H1 (cell line): ENCODE results near the gene UQCC3. TPM values are rescaled to one million over a fixed set of nuclear protein-coding genes. Genes with fewer than 3 reads are reported as not detected.

Experiments
- CTCF ChIA-PET: fragments of 300-600 bp; sonication (Branson Sonifier 250); formaldehyde crosslinking; loops from one replicate; lab custom pipeline; 2021; ENCODE audit not compliant: partially characterized antibody; lab: Charles Lee
- POLR2A ChIA-PET: fragments of 300-600 bp; sonication (Branson Sonifier 250); formaldehyde crosslinking; loops from one replicate; lab custom pipeline; 2021; ENCODE audit warnings: inconsistent platforms; ENCODE audit not compliant: partially characterized antibody; lab: Charles Lee
- DNase-seq, 2 experiments: peaks; one replicate each; pipeline versions ENCODE4 v3.0.0 to v3.0.0-alpha.2; 2010 to 2022; ENCODE audit warnings: low spot score in 2 of 2, low read depth in 1 of 2, mixed read lengths in 1 of 2
- FAIRE-seq: peaks from 2 replicates; lab custom pipeline; 2011; peaks lifted over from hg19 to GRCh38; lab: Jason Lieb, UNC
- H2AFZ ChIP-seq: 2 replicates; pipeline ENCODE4 v1.8.1; 2012; ENCODE audit warnings: low read length, inconsistent platforms
- H2AK5ac ChIP-seq: 2 replicates; pipeline ENCODE4 v1.6.1; 2013; ENCODE audit warnings: low read depth, low read length
- H2BK120ac ChIP-seq: replicated peaks from 2 replicates; pipeline ENCODE3; 2013; ENCODE audit warnings: low read depth, low read length, inconsistent platforms
- H2BK12ac ChIP-seq: 2 replicates; pipeline ENCODE4 v1.6.1; 2013; ENCODE audit warnings: low read depth, low read length
- H2BK15ac ChIP-seq: 2 replicates; pipeline ENCODE4 v1.6.1; 2013; ENCODE audit warnings: low read length
- H2BK20ac ChIP-seq: 2 replicates; pipeline ENCODE4 v1.6.1; 2013; ENCODE audit warnings: low read length
- H2BK5ac ChIP-seq: 2 replicates; pipeline ENCODE4 v1.6.1; 2013; ENCODE audit warnings: low read depth, low read length
- H3K14ac ChIP-seq: 2 replicates; pipeline ENCODE4 v1.6.1; 2013; ENCODE audit warnings: inconsistent platforms; ENCODE audit not compliant: insufficient read length
- H3K18ac ChIP-seq: 2 replicates; pipeline ENCODE4 v1.6.1; 2013; ENCODE audit warnings: low read length; ENCODE audit errors: extremely low read depth
- H3K23ac ChIP-seq: 2 replicates; pipeline ENCODE4 v1.6.1; 2013; ENCODE audit warnings: inconsistent platforms; ENCODE audit not compliant: insufficient read length
- H3K23me2 ChIP-seq: 2 replicates; pipeline ENCODE4 v1.6.1; 2013; ENCODE audit warnings: low read depth, low read length
- H3K27ac ChIP-seq: 2 replicates; pipeline ENCODE4 v1.6.1; 2011; ENCODE audit warnings: low read depth, low read length, inconsistent platforms
- H3K27me3 ChIP-seq, 4 experiments: replicated peaks in 1 of 4; 1 replicate in 1 of 4; 2 replicates in 3 of 4; pipeline versions ENCODE4 v1.6.1 to v1.8.1; 2011 to 2013; ENCODE audit warnings: low read length in 3 of 4, mild to moderate bottlenecking in 3 of 4, inconsistent platforms in 2 of 4, mixed read lengths in 2 of 4, moderate library complexity in 1 of 4; ENCODE audit not compliant: control insufficient read depth in 3 of 4, insufficient read depth in 3 of 4; ENCODE audit errors: extremely low read depth in 1 of 4
- H3K36me3 ChIP-seq, 4 experiments: 2 replicates each; pipeline versions ENCODE4 v1.6.1 to v1.8.1; 2011 to 2013; ENCODE audit warnings: mild to moderate bottlenecking in 4 of 4, low read length in 3 of 4, moderate library complexity in 2 of 4, control low read depth in 1 of 4, inconsistent platforms in 1 of 4; ENCODE audit not compliant: insufficient read depth in 4 of 4, control insufficient read depth in 2 of 4
- H3K4ac ChIP-seq: replicated peaks from 2 replicates; pipeline ENCODE3; 2013; ENCODE audit warnings: low read length, low read depth, mixed read lengths, inconsistent platforms; ENCODE audit not compliant: insufficient read length
- H3K4me1 ChIP-seq, 4 experiments: replicated peaks in 1 of 4; 1 replicate in 1 of 4; 2 replicates in 3 of 4; pipeline versions ENCODE4 v1.6.1 to v1.8.1; 2011 to 2013; ENCODE audit warnings: low read length in 3 of 4, inconsistent platforms in 2 of 4, mixed read lengths in 1 of 4; ENCODE audit not compliant: insufficient read depth in 4 of 4, control insufficient read depth in 3 of 4
- H3K4me2 ChIP-seq, 2 experiments: 2 replicates each; pipeline versions ENCODE4 v1.6.1 to v1.8.1; 2011 to 2013; ENCODE audit warnings: low read depth in 2 of 2, low read length in 2 of 2, control low read depth in 1 of 2, inconsistent platforms in 1 of 2, mild to moderate bottlenecking in 1 of 2; ENCODE audit not compliant: insufficient read depth in 1 of 2
- H3K4me3 ChIP-seq, 4 experiments: fragments of 200-600, 300-600 bp in 1 of 4; sonication (generic), shearing (Covaris generic), sonication (Bioruptor Twin) in 1 of 4; 2 replicates each; pipeline versions ENCODE4 v1.5.1 to v1.8.1; 2011 to 2016; ENCODE audit warnings: low read length in 4 of 4, low read depth in 3 of 4, control low read depth in 2 of 4, inconsistent platforms in 2 of 4, mild to moderate bottlenecking in 2 of 4, mixed read lengths in 1 of 4, moderate library complexity in 1 of 4; ENCODE audit not compliant: insufficient read depth in 2 of 4; ENCODE audit errors: extremely low read depth in 1 of 4
- H3K56ac ChIP-seq: replicated peaks from 2 replicates; pipeline ENCODE3; 2013; ENCODE audit warnings: low read depth, mild to moderate bottlenecking, mixed read lengths, low read length, inconsistent platforms; ENCODE audit not compliant: insufficient read length
- H3K79me1 ChIP-seq: 2 replicates; pipeline ENCODE4 v1.6.1; 2013; ENCODE audit warnings: low read depth, low read length, control low read depth
- H3K79me2 ChIP-seq, 2 experiments: 2 replicates each; pipeline versions ENCODE4 v1.6.1 to v1.8.1; 2012 to 2013; ENCODE audit warnings: low read length in 2 of 2, mild to moderate bottlenecking in 2 of 2, inconsistent platforms in 1 of 2; ENCODE audit not compliant: insufficient read depth in 2 of 2, control insufficient read depth in 1 of 2
- H3K9ac ChIP-seq, 4 experiments: replicated peaks in 1 of 4; 1 replicate in 1 of 4; 2 replicates in 3 of 4; pipeline versions ENCODE4 v1.6.1 to v1.8.1; 2011 to 2013; ENCODE audit warnings: low read depth in 3 of 4, low read length in 3 of 4, control low read depth in 2 of 4, mild to moderate bottlenecking in 2 of 4, moderate library complexity in 2 of 4, inconsistent platforms in 1 of 4; ENCODE audit errors: extremely low read depth in 1 of 4
- H3K9me3 ChIP-seq, 2 experiments: 2 replicates each; pipeline versions ENCODE4 v1.6.1 to v1.8.1; 2012 to 2013; ENCODE audit warnings: mild to moderate bottlenecking in 2 of 2, moderate library complexity in 2 of 2, control low read depth in 1 of 2, inconsistent platforms in 1 of 2, low read depth in 1 of 2, low read length in 1 of 2, mixed read lengths in 1 of 2; ENCODE audit not compliant: insufficient read depth in 2 of 2
- H4K20me1 ChIP-seq, 2 experiments: replicated peaks in 1 of 2; 2 replicates each; pipeline versions ENCODE3 to v1.8.1; 2011 to 2013; ENCODE audit warnings: inconsistent platforms in 2 of 2, low read length in 2 of 2, mild to moderate bottlenecking in 1 of 2; ENCODE audit not compliant: insufficient read depth in 2 of 2, control insufficient read depth in 1 of 2
- H4K5ac ChIP-seq: 2 replicates; pipeline ENCODE4 v1.6.1; 2013; ENCODE audit warnings: low read length, low read depth, mixed read lengths, inconsistent platforms; ENCODE audit not compliant: insufficient read length
- H4K8ac ChIP-seq: 2 replicates; pipeline ENCODE4 v1.8.0; 2013; ENCODE audit warnings: mild to moderate bottlenecking, moderate library complexity, low read length, inconsistent platforms; ENCODE audit not compliant: insufficient read depth; ENCODE audit errors: extremely low read depth
- H4K91ac ChIP-seq: replicated peaks from 2 replicates; pipeline ENCODE3; 2013; ENCODE audit warnings: low read length, mixed read lengths, inconsistent platforms; ENCODE audit not compliant: insufficient read length
- RFX5 ChIP-seq: IDR thresholded peaks from 2 replicates; pipeline ENCODE4 v1.6.1; 2011; ENCODE audit warnings: low read depth, low read length, improper control_type of control experiment, borderline replicate concordance
- WGBS, 2 experiments: shearing (Covaris generic) in 1 of 2; methylation state at CpG; one replicate each; pipeline versions ENCODE4 v1.1.6 to v1.1.7; 2013 to 2015; ENCODE audit warnings: low lambda C conversion rate in 2 of 2, mixed read lengths in 2 of 2, inconsistent platforms in 1 of 2, low coverage in 1 of 2, missing lambda C conversion rate in 1 of 2; ENCODE audit not compliant: insufficient replicate concordance in 2 of 2, insufficient coverage in 1 of 2, insufficient read length in 1 of 2; ENCODE audit errors: extremely low coverage in 1 of 2, missing lambda C conversion rate in 1 of 2; 5-methylcytosine and 5-hydroxymethylcytosine counted together
- polyA plus RNA-seq, 7 experiments: library from polyadenylated mRNA; depleted of rRNA in 3 of 7; stranded (reverse) in 5 of 7; unstranded in 2 of 7; fragments of >200 nt in 5 of 7; fragments of 200-250 nt in 2 of 7; gene quantifications; 1 replicate in 5 of 7; 2 replicates in 1 of 7; 4 replicates in 1 of 7; pipeline versions ENCODE4 v1.2.1 to v1.2.3, GENCODE V29; 2011 to 2013; ENCODE audit warnings: missing spikeins in 2 of 7, mixed read lengths in 2 of 7
- total RNA-seq: library from RNA; stranded (reverse); fragmentation: NEBNext Ultra II Directional; extraction: Animal tissue kit (Norgen Biotek cat#: 25700); gene quantifications from 2 replicates; pipeline ENCODE4 v1.2.1, GENCODE V29; 2021

The UQCC3 gene
- total and polyA plus RNA-seq, 2 of the 8 experiments (the other 6 are each of a cell fraction or from before 2014, with no cell fraction given) = 14.2 to 15.7 TPM

DNA sequence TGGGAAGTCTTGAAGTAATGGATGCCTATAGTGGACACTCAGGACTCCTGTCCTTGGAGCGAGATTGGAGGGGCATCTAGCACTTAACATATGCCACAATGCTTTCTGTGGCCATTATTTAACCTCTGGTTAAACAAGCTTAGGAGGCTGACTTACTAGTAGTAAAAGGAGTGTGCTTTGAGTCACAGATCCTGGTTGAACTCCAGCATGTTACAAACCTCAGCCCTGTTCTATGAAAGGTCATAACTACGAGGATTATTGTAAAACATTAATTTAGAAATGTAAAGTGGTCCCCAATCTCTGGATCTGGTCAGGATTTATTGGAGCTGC, 1.7 kb downstream of the UQCC3 start:
- Histone ChIP-seq H2BK15ac (no peak overlapping the region), H3K4me1 (peaks cover 3 to 8% (median 5%) of the 10 kb centered on the region in 4 experiments; a peak in 6 of 7 replicates), H3K9me3 (no peaks in the 10 kb centered on the region), H3K4me3 (peak overlapping the region in 2 of 4 experiments; percentile 88 to 96; a peak in 2 of 8 replicates), H3K79me1 (peaks cover 6% of the 10 kb centered on the region; the same call in 1 of the 2 replicates), H3K36me3 (peaks cover 5 to 29% (median 9%) of the 10 kb centered on the region in 4 experiments; a peak in 5 of 8 replicates), H3K23me2 (peaks cover 12% of the 10 kb centered on the region), H2BK12ac (no peak overlapping the region), H3K4ac (no peak overlapping the region), H3K27ac (no peak overlapping the region), H2AK5ac (no peak overlapping the region), H2BK120ac (no peak overlapping the region), H4K5ac (no peak overlapping the region), H2AFZ (no peak overlapping the region), H3K56ac (no peak overlapping the region), H3K23ac (no peak overlapping the region), H2BK5ac (no peak overlapping the region), H4K8ac (no peak overlapping the region), H3K9ac (no peak overlapping the region), H3K14ac (no peak overlapping the region), H4K20me1 (peaks cover 0 to 1% of the 10 kb centered on the region in 2 experiments), H2BK20ac (no peak overlapping the region), H3K4me2 (peak overlapping the region in 1 of 2 experiments; percentile 90; a peak in 2 of 4 replicates), H4K91ac (no peak overlapping the region), H3K18ac (no peak overlapping the region), H3K79me2 (peaks cover 0 to 17% of the 10 kb centered on the region in 2 experiments; a peak in 2 of 4 replicates), H3K27me3 (no peaks in the 10 kb centered on the region)
- FAIRE-seq (no peak), DNase-seq (no peak)
- POLR2A ChIA-PET = interaction anchor here (0.9 to 61.4 kb wide), 8 partner anchors 13 to 168 kb away, joined by 3 to 2041 read pairs (median 15); partner anchors contain the start of genes BSCL2, C11orf98, CSKMT and EEF1G
- WGBS, 2 experiments = 97% methylated on average over 2 of the region's 2 CpGs; no CpG with 5 or more reads in 1 of the 2 experiments
- no peak for TF ChIP-seq RFX5
- CTCF ChIA-PET = interaction anchor here (0.6 to 1.2 kb wide), 3 partner anchors 96 to 1478 kb away, joined by 3 read pairs; no protein-coding TSS in a partner anchor
